Keratinocyte (primary cell): ENCODE measurements around the gene SSX5.
"Not testable (repeated sequence)": the region's sequence is repeated elsewhere in the genome, so short reads cannot be mapped to it uniquely, and the experiment has no call there.

Source experiments
- EZH2 ChIP-seq: IDR thresholded peaks from one replicate; pipeline ENCODE4 v1.6.1; 2012; ENCODE audit warnings: inconsistent platforms, mild to moderate bottlenecking, low read length, moderate library complexity
- TF ChIP-seq, protein P1 (sequence below), 3 experiments: IDR thresholded peaks in 1 of 3; conservative IDR thresholded peaks in 1 of 3; optimal IDR thresholded peaks in 1 of 3; 2 replicates in 2 of 3; 3 replicates in 1 of 3; pipeline versions ENCODE3 to v1.5.1; 2011; ENCODE audit warnings: low read length in 3 of 3, mild to moderate bottlenecking in 3 of 3, moderate library complexity in 2 of 3, control low read depth in 1 of 3, inconsistent platforms in 1 of 3; ENCODE audit not compliant: insufficient read depth in 2 of 3; ENCODE audit errors: extremely low read depth in 1 of 3

DNA sequence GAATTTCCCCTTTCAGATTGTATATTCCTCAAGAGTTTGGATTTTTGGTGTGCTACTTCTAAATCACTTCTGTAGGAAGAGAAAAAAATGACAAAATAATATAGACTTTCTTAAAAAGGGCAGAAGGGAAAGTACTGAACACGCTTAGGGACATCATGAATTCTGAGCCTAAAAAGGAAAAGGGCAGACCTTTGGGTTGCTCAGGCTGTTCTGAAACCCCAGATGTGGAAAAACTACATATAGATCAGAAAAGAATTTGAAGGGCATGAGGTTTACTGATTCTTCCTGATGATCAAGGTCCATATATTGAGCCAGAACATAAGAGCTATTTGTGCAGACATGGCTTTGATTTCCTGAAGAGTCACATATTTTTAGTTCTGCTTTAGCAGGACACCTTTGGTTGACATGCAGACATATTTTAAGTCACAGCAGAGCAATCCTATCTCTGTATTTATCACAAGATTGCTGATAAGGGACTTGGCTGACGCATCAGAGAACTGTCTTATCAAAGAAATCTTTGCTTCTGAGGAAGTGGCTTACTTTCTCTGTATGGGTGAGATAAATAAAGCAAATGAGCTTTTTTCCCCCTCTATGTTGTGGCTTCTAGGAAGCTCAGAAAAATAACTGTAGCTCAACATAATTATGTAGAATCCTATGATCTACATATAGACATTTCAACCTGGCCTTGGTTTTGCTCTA is 54.6 kb downstream of the SSX5 start:
- TF ChIP-seq, protein P1, sequence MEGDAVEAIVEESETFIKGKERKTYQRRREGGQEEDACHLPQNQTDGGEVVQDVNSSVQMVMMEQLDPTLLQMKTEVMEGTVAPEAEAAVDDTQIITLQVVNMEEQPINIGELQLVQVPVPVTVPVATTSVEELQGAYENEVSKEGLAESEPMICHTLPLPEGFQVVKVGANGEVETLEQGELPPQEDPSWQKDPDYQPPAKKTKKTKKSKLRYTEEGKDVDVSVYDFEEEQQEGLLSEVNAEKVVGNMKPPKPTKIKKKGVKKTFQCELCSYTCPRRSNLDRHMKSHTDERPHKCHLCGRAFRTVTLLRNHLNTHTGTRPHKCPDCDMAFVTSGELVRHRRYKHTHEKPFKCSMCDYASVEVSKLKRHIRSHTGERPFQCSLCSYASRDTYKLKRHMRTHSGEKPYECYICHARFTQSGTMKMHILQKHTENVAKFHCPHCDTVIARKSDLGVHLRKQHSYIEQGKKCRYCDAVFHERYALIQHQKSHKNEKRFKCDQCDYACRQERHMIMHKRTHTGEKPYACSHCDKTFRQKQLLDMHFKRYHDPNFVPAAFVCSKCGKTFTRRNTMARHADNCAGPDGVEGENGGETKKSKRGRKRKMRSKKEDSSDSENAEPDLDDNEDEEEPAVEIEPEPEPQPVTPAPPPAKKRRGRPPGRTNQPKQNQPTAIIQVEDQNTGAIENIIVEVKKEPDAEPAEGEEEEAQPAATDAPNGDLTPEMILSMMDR (optimal IDR thresholded peaks at IDR 0.05 in 1 of 3, IDR thresholded peaks at IDR 0.05 in 1 of 3, conservative IDR thresholded peaks at IDR 0.05 in 1 of 3; ENCODE audit: extremely low read depth in 1 of 3, insufficient read depth in 2 of 3, low read length in 3 of 3) = not testable (repeated sequence)
- not testable (repeated sequence) for TF ChIP-seq EZH2
